Gastrocnemius medialis (tissue), 4 donors: ENCODE data around the gene TUBA3C. TPM values are rescaled to one million over a fixed set of nuclear protein-coding genes. Genes with fewer than 3 reads are reported as not detected.

Experiments used
- ATAC-seq, 2 donors: fragments of 150-250 bp; one replicate each; pipeline ENCODE4 v1.9.1; 2016
- DNase-seq, 2 donors: peaks; one replicate each; pipeline ENCODE4 v3.0.0-alpha.2; 2019
- H3K27ac ChIP-seq, 4 donors: fragments of 200-600 bp; sonication (generic); 1 replicate in 1 of 4; 2 replicates in 3 of 4; pipeline ENCODE4 v1.5.1; 2016 to 2018; ENCODE audit warnings: mild to moderate bottlenecking in 2 of 4, moderate library complexity in 1 of 4
- H3K27me3 ChIP-seq, 3 donors: fragments of 200-600 bp; sonication (generic) in 2 of 3; 1 replicate in 1 of 3; 2 replicates in 2 of 3; pipeline versions ENCODE4 v1.5.1 to v1.6.0; 2016 to 2019; ENCODE audit warnings: mild to moderate bottlenecking in 1 of 3, moderate library complexity in 1 of 3
- H3K36me3 ChIP-seq, 2 donors: fragments of 200-600 bp; sonication (generic) in 1 of 2; one replicate each; pipeline ENCODE4 v1.5.1; 2017 to 2018
- H3K4me1 ChIP-seq, 2 donors: fragments of 200-600 bp; sonication (generic) in 1 of 2; one replicate each; pipeline ENCODE4 v1.5.1; 2016 to 2017; ENCODE audit warnings: mild to moderate bottlenecking in 2 of 2
- H3K4me3 ChIP-seq, 4 donors: fragments of 200-600 bp; sonication (generic) in 3 of 4; 1 replicate in 1 of 4; 2 replicates in 3 of 4; pipeline ENCODE4 v1.5.1; 2016 to 2019; ENCODE audit warnings: mild to moderate bottlenecking in 2 of 4
- H3K9me3 ChIP-seq, 3 donors: fragments of 200-600 bp; sonication (generic) in 2 of 3; 1 replicate in 1 of 3; 2 replicates in 2 of 3; pipeline ENCODE4 v1.5.1; 2016 to 2019
- CTCF ChIP-seq, 5 experiments: fragments of 450-650 bp in 3 of 5; fragments of 200-600 bp in 2 of 5; sonication (generic) in 2 of 5; IDR thresholded peaks in 4 of 5; conservative IDR thresholded peaks in 1 of 5; 1 replicate in 4 of 5; 2 replicates in 1 of 5; pipeline ENCODE4 v1.5.1; 2016 to 2019; ENCODE audit warnings: antibody characterized with exemption in 5 of 5, mild to moderate bottlenecking in 3 of 5, moderate library complexity in 3 of 5
- POLR2A ChIP-seq, 2 donors: fragments of 450-650 bp; IDR thresholded peaks; one replicate each; pipeline ENCODE4 v1.6.1; 2017; ENCODE audit warnings: antibody characterized with exemption in 2 of 2, mild to moderate bottlenecking in 2 of 2, moderate library complexity in 2 of 2
- in situ Hi-C, 4 donors: fragments of 200-750 bp; cut with MboI; loops; one replicate each; pipeline versions ENCODE4 v1.15.0 to v1.8.0; 2017; ENCODE audit warnings: low sequenced_read_pairs in 4 of 4
- intact Hi-C: fragments of 100-400 bp; cut with DNase I; formaldehyde crosslinking; loops from one replicate; pipeline ENCODE4 v1.15.1; 2023; ENCODE audit warnings: low total_unique reads
- total RNA-seq, 4 donors: library from RNA; depleted of rRNA; stranded (reverse); fragments of >200 nt; gene quantifications; one replicate each; pipeline versions ENCODE4 v1.1.0 to v1.2.3, GENCODE V29; 2016

TUBA3C gene
- total RNA-seq, 4 donors from 2014 or later, result not detected

- H3K36me3 ChIP-seq, result no peaks in the 10 kb centered on the region
- H3K4me3 ChIP-seq, result no peak overlapping the region
- H3K27ac ChIP-seq, result no peak overlapping the region
- DNase-seq, result no peak
- no peaks in the 10 kb centered on the region for H3K27me3 ChIP-seq
- H3K9me3 ChIP-seq, result no peaks in the 10 kb centered on the region
- no peaks in the 10 kb centered on the region for H3K4me1 ChIP-seq
- TF ChIP-seq CTCF (IDR thresholded peaks at IDR 0.05 in 4 of 5, conservative IDR thresholded peaks at IDR 0.05 in 1 of 5), result no peak
- no peak for TF ChIP-seq POLR2A (IDR thresholded peaks at IDR 0.05)
- intact Hi-C loops (no loop called here), in situ Hi-C loops (no loop called here)
- ATAC-seq, result no peak
These were observed 3.7 kb upstream of the TUBA3C start for GRCh38 chr13:19185086-19185864.

- H3K4me3 ChIP-seq, result no peak overlapping the region
- H3K36me3 ChIP-seq, result no peaks in the 10 kb centered on the region
- no peaks in the 10 kb centered on the region for H3K27me3 ChIP-seq
- H3K9me3 ChIP-seq, result no peaks in the 10 kb centered on the region
- in situ Hi-C loops (no loop called here), intact Hi-C loops (no loop called here)
- H3K27ac ChIP-seq, result no peak overlapping the region
- ATAC-seq (no peak), DNase-seq (no peak)
- no peak for TF ChIP-seq POLR2A (IDR thresholded peaks at IDR 0.05)
- TF ChIP-seq CTCF (IDR thresholded peaks at IDR 0.05 in 4 of 5, conservative IDR thresholded peaks at IDR 0.05 in 1 of 5), result no peak
- H3K4me1 ChIP-seq, result no peaks in the 10 kb centered on the region
These were observed 2.6 kb upstream of the TUBA3C start for GRCh38 chr13:19184176-19184575.

GRCh38 chr13:19183676-19184075 lies 2.1 kb upstream of the TUBA3C start:
- no peak for DNase-seq
- no peaks in the 10 kb centered on the region for H3K9me3 ChIP-seq
- H3K4me1 ChIP-seq, result no peaks in the 10 kb centered on the region
- in situ Hi-C loops (no loop called here), intact Hi-C loops (no loop called here)
- TF ChIP-seq POLR2A (IDR thresholded peaks at IDR 0.05), result no peak
- TF ChIP-seq CTCF (IDR thresholded peaks at IDR 0.05 in 4 of 5, conservative IDR thresholded peaks at IDR 0.05 in 1 of 5), result no peak
- no peaks in the 10 kb centered on the region for H3K36me3 ChIP-seq
- H3K4me3 ChIP-seq, result no peak overlapping the region
- H3K27me3 ChIP-seq, result no peaks in the 10 kb centered on the region
- no peak overlapping the region for H3K27ac ChIP-seq
- no peak for ATAC-seq

GRCh38 chr13:19182536-19182935 lies 912 bp upstream of the TUBA3C start:
- Histone ChIP-seq H3K9me3 (no peaks in the 10 kb centered on the region), H3K4me3 (no peak overlapping the region), H3K4me1 (no peaks in the 10 kb centered on the region), H3K36me3 (no peaks in the 10 kb centered on the region), H3K27ac (no peak overlapping the region), H3K27me3 (no peaks in the 10 kb centered on the region)
- TF ChIP-seq POLR2A (IDR thresholded peaks at IDR 0.05) (no peak), CTCF (IDR thresholded peaks at IDR 0.05 in 4 of 5, conservative IDR thresholded peaks at IDR 0.05 in 1 of 5) (no peak)
- no peak for ATAC-seq
- intact Hi-C loops (no loop called here), in situ Hi-C loops (no loop called here)
- DNase-seq, result no peak
